Naive thymus-derived CD4-positive, alpha-beta T cell (primary cell): ENCODE data around the gene TCP11L1. TPM values are rescaled to one million over a fixed set of nuclear protein-coding genes. Genes with fewer than 3 reads are reported as not detected.
A peak's percentile ranks its signal among the peaks of the same experiment; 100 is the strongest.
"Not testable (repeated sequence)": the region's sequence is repeated elsewhere in the genome, so short reads cannot be mapped to it uniquely, and the experiment has no call there.

Experiments used
- ATAC-seq: fragments of 150-1000 bp; cut with Tn5 transposase; 2 replicates; pipeline ENCODE4 v1.10.0; 2021; ENCODE audit warnings: mild to moderate bottlenecking, moderate library complexity
- CTCF ChIA-PET: fragments of 350-600 bp; sonication (Branson Sonifier 250); formaldehyde crosslinking; loops from one replicate; lab custom pipeline; 2021; ENCODE audit warnings: antibody characterized with exemption; lab: Charles Lee
- POLR2A ChIA-PET: fragments of 350-600 bp; sonication (Branson Sonifier 250); formaldehyde crosslinking; loops from one replicate; lab custom pipeline; 2021; ENCODE audit warnings: antibody characterized with exemption, inconsistent platforms; lab: Charles Lee
- DNase-seq, 9 donors: peaks; one replicate each; pipeline versions ENCODE4 v3.0.0 to v3.0.0-alpha.2; 2020 to 2022; ENCODE audit warnings: mixed read lengths in 1 of 9
- H3K27ac ChIP-seq: one replicate; pipeline ENCODE4 v1.7.0; 2013; ENCODE audit warnings: mild to moderate bottlenecking, low read depth, low read length, moderate library complexity
- H3K27me3 ChIP-seq, 2 donors: one replicate each; pipeline ENCODE4 v1.7.0; 2013; ENCODE audit warnings: low read length in 2 of 2, mild to moderate bottlenecking in 2 of 2, moderate library complexity in 2 of 2; ENCODE audit not compliant: control insufficient read depth in 2 of 2, insufficient read depth in 2 of 2
- H3K36me3 ChIP-seq, 3 experiments: 1 replicate in 2 of 3; 2 replicates in 1 of 3; pipeline ENCODE4 v1.7.0; 2013; ENCODE audit warnings: low read length in 3 of 3, mild to moderate bottlenecking in 3 of 3, moderate library complexity in 1 of 3; ENCODE audit not compliant: insufficient read depth in 3 of 3, control insufficient read depth in 2 of 3
- H3K4me1 ChIP-seq, 2 donors: one replicate each; pipeline ENCODE4 v1.7.0; 2013; ENCODE audit warnings: low read length in 2 of 2, mild to moderate bottlenecking in 2 of 2, moderate library complexity in 1 of 2; ENCODE audit not compliant: control insufficient read depth in 2 of 2, insufficient read depth in 2 of 2
- H3K4me3 ChIP-seq: 2 replicates; pipeline ENCODE4 v1.7.0; 2013; ENCODE audit warnings: mild to moderate bottlenecking, low read length
- H3K9me3 ChIP-seq, 3 experiments: 1 replicate in 2 of 3; 2 replicates in 1 of 3; pipeline ENCODE4 v1.7.0; 2013; ENCODE audit warnings: low read length in 3 of 3; ENCODE audit not compliant: control insufficient read depth in 2 of 3
- H3K27ac Mint-ChIP-seq, 9 donors: one replicate each; pipeline ENCODE4 v1.8.0; 2020 to 2022; ENCODE audit warnings: mixed read lengths in 9 of 9, mild to moderate bottlenecking in 8 of 9, moderate library complexity in 5 of 9, inconsistent platforms in 2 of 9
- H3K27me3 Mint-ChIP-seq, 5 donors: one replicate each; pipeline ENCODE4 v1.8.0; 2021 to 2022; ENCODE audit warnings: mixed read lengths in 5 of 5, mild to moderate bottlenecking in 1 of 5
- H3K36me3 Mint-ChIP-seq, 5 donors: one replicate each; pipeline ENCODE4 v1.8.0; 2020 to 2022; ENCODE audit warnings: mixed read lengths in 5 of 5, mild to moderate bottlenecking in 3 of 5, inconsistent platforms in 1 of 5
- H3K4me1 Mint-ChIP-seq, 7 donors: one replicate each; pipeline ENCODE4 v1.8.0; 2020 to 2022; ENCODE audit warnings: mixed read lengths in 7 of 7, mild to moderate bottlenecking in 3 of 7, inconsistent platforms in 1 of 7
- H3K4me3 Mint-ChIP-seq, 10 donors: one replicate each; pipeline ENCODE4 v1.8.0; 2020 to 2022; ENCODE audit warnings: mild to moderate bottlenecking in 10 of 10, mixed read lengths in 10 of 10, moderate library complexity in 6 of 10, inconsistent platforms in 2 of 10
- H3K9me3 Mint-ChIP-seq, 11 donors: one replicate each; pipeline ENCODE4 v1.8.0; 2020 to 2022; ENCODE audit warnings: mixed read lengths in 11 of 11, mild to moderate bottlenecking in 4 of 11, inconsistent platforms in 1 of 11, moderate library complexity in 1 of 11
- intact Hi-C, 2 donors: fragments of 100-400 bp; cut with micrococcal nuclease; formaldehyde crosslinking; loops; one replicate each; pipeline ENCODE4 v1.15.1; 2023
- polyA plus RNA-seq, 2 donors: library from polyadenylated mRNA; unstranded; fragments of 300-500 nt; fragmentation: Illumina TruSeq; gene quantifications; one replicate each; pipeline ENCODE4 v1.2.3, GENCODE V29; 2021
- total RNA-seq, 6 experiments: library from RNA in 5 of 6; stranded (reverse) in 5 of 6; gene quantifications; 1 replicate in 5 of 6; 2 replicates in 1 of 6; pipeline ENCODE4 v1.2.3 and lab custom pipeline; 2021 to 2026

TCP11L1 gene
- total and polyA plus RNA-seq, 7 experiments from 2014 or later = 1.8 to 17.1 (median 11.9) TPM

GRCh38 chr11:33029218-33029617 lies 10.2 kb upstream of the TCP11L1 start:
- ATAC-seq, POLR2A ChIA-PET, H3K9me3 ChIP-seq, H3K27ac Mint-ChIP-seq, H3K9me3 Mint-ChIP-seq, H3K4me3 ChIP-seq, DNase-seq, H3K4me1 ChIP-seq, H3K36me3 ChIP-seq, H3K27me3 ChIP-seq, H3K4me1 Mint-ChIP-seq, H3K27ac ChIP-seq, H3K4me3 Mint-ChIP-seq, intact Hi-C loops: not testable (repeated sequence)
- H3K27me3 Mint-ChIP-seq = peaks cover 0 to 45% (median 0%) of the 10 kb centered on the region in 5 donors
- CTCF ChIA-PET = interaction anchor here (2.0 kb wide), 1 partner anchor 37 kb away, joined by 5 read pairs; no protein-coding TSS in a partner anchor
- H3K36me3 Mint-ChIP-seq = peaks cover 0 to 27% (median 5%) of the 10 kb centered on the region in 5 donors

DNA sequence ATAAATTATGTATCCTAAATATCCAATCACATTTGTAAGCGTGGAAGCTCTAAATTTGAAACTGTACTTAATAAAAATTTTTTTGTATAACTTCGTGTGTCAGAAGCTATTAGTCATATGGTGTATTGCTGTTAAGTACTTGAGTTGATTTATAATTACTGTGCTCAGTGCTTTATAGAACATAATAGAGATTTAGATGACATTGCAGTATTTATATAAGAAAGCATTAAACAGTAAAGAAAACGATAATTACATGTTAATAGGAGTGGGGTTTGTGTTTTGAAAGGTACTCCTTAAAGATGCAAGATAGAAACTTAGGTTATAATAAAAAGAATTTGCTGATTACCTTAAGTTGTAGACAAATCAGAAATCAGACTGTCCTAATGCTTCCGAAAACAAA lies 5.9 kb upstream of the TCP11L1 start:
- Histone ChIP-seq H3K4me3 (no peak overlapping the region), H3K27ac (no peak overlapping the region), H3K27me3 (no peaks in the 10 kb centered on the region), H3K9me3 (no peaks in the 10 kb centered on the region), H3K4me1 (no peaks in the 10 kb centered on the region), H3K36me3 (peaks cover 0 to 4% (median 0%) of the 10 kb centered on the region in 3 experiments)
- DNase-seq (no peak), ATAC-seq (no peak)
- Mint-ChIP-seq H3K27ac (no peak overlapping the region), H3K4me1 (peaks cover 0 to 3% (median 0%) of the 10 kb centered on the region in 7 donors), H3K36me3 (peaks cover 0 to 18% (median 5%) of the 10 kb centered on the region in 5 donors), H3K4me3 (no peak overlapping the region), H3K9me3 (no peaks in the 10 kb centered on the region), H3K27me3 (peaks cover 0 to 43% (median 0%) of the 10 kb centered on the region in 5 donors)
- ChIA-PET CTCF (interaction anchor here (0.6 kb wide), 1 partner anchor 45 kb away, joined by 7 read pairs; no protein-coding TSS in a partner anchor), POLR2A (interaction anchor here (0.6 to 4.1 kb wide), 4 partner anchors 10 to 30 kb away, joined by 3 to 16 read pairs (median 6); no protein-coding TSS in a partner anchor)
- intact Hi-C loops = loop anchor here in 1 of 2 donors (10.0 kb wide), 1 partner anchor 671 kb away; the partner anchor contains the start of gene C11orf91

DNA sequence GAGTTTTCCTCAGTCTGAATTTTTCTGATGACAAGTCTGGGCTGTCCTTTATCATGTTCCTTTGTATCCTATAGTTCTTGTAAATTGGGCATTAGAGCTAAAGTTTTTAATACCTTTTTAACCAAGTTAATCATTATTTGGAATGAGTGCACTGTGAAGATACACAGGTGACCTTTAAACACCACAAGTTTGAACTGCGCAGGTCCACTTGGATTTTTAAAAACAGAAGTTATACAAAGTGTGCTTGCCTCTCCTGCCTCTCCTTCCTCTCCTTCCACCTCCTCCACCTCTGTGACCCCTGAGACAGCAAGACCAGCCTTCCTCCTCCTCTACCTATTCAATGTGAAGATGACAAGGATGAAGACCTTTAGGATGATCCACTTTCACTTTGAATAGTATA lies 4.4 kb upstream of the TCP11L1 start:
- peaks cover 0 to 9% (median 4%) of the 10 kb centered on the region in 3 experiments for H3K36me3 ChIP-seq
- no peaks in the 10 kb centered on the region for H3K27me3 ChIP-seq
- H3K36me3 Mint-ChIP-seq = peaks cover 0 to 18% (median 5%) of the 10 kb centered on the region in 5 donors
- no peak overlapping the region for H3K4me3 Mint-ChIP-seq
- POLR2A ChIA-PET = no interaction called here
- CTCF ChIA-PET = no interaction called here
- no peak overlapping the region for H3K27ac ChIP-seq
- no peaks in the 10 kb centered on the region for H3K9me3 Mint-ChIP-seq
- intact Hi-C loops = loop anchor here (5.0 to 10.0 kb wide), 3 partner anchors 33 to 670 kb away; partner anchors contain the start of genes C11orf91 (in 1 of the 2) and HIPK3 (in 1 of the 2)
- no peaks in the 10 kb centered on the region for H3K9me3 ChIP-seq
- H3K4me1 ChIP-seq = no peaks in the 10 kb centered on the region
- DNase-seq (no peak), ATAC-seq (no peak)
- H3K27ac Mint-ChIP-seq = no peak overlapping the region
- H3K4me1 Mint-ChIP-seq = peaks cover 0 to 6% (median 0%) of the 10 kb centered on the region in 7 donors
- H3K4me3 ChIP-seq = no peak overlapping the region
- H3K27me3 Mint-ChIP-seq = peaks cover 0 to 40% (median 0%) of the 10 kb centered on the region in 5 donors

- peak overlapping the region; percentile 77 to 97 (median 92) for H3K4me3 Mint-ChIP-seq
- peaks cover 0 to 17% (median 13%) of the 10 kb centered on the region in 7 donors for H3K4me1 Mint-ChIP-seq
- H3K27me3 ChIP-seq = no peaks in the 10 kb centered on the region
- no peaks in the 10 kb centered on the region for H3K9me3 ChIP-seq
- peaks cover 3 to 9% of the 10 kb centered on the region in 2 donors for H3K4me1 ChIP-seq
- no peaks in the 10 kb centered on the region for H3K36me3 Mint-ChIP-seq
- intact Hi-C loops = no loop called here
- POLR2A ChIA-PET = interaction anchor here (1.0 to 3.1 kb wide), 10 partner anchors 8 to 79 kb away, joined by 3 to 19 read pairs (median 8); partner anchors contain the start of gene DEPDC7
- H3K4me3 ChIP-seq = peak overlapping the region; percentile 100
- no peaks in the 10 kb centered on the region for H3K9me3 Mint-ChIP-seq
- peak overlapping the region; percentile 57 to 91 (median 82) for H3K27ac Mint-ChIP-seq
- peak in 6 of 9 donors; percentile 24 to 65 (median 32) for DNase-seq
- H3K27ac ChIP-seq = peak overlapping the region; percentile 82
- CTCF ChIA-PET = interaction anchor here (1.8 to 2.2 kb wide), 2 partner anchors 29 to 81 kb away, joined by 6 to 10 read pairs; no protein-coding TSS in a partner anchor
- ATAC-seq = peak; percentile 40
- peaks cover 0 to 12% (median 0%) of the 10 kb centered on the region in 3 experiments for H3K36me3 ChIP-seq
- peaks cover 0 to 12% (median 0%) of the 10 kb centered on the region in 5 donors for H3K27me3 Mint-ChIP-seq
Observed at GRCh38 chr11:33040033-33040861, 875 bp downstream of the TCP11L1 start.

DNA sequence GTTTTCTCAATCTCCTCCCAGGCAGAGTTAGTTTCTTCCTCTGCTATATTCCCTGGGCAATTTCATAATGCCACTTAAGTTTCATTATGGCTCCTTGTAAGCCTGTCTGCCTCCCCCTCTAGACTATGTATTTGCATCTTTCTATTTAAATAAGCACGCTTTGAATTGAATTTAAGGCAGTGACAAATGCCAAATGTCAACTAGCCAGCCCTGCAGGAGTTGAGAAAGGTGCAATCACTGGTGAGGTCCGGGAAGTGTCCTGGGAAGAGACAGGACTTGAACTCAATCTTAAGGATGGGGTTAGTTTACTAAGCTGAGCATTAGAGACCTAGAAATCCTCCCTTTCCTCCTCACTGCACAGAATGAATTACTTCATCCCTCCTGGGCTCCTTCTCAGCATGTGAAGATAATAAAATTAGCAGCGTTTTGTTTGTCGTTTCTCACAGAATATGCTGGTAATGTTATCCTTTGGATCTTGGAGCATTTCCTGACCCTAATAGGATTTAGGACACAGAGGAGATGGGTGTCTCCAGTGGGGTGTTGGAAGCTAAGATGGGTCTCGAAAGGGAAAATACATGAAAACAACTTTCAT lies 1.6 kb downstream of the TCP11L1 start:
- CTCF ChIA-PET = no interaction called here
- intact Hi-C loops = no loop called here
- no peak overlapping the region for H3K4me3 ChIP-seq

DNA sequence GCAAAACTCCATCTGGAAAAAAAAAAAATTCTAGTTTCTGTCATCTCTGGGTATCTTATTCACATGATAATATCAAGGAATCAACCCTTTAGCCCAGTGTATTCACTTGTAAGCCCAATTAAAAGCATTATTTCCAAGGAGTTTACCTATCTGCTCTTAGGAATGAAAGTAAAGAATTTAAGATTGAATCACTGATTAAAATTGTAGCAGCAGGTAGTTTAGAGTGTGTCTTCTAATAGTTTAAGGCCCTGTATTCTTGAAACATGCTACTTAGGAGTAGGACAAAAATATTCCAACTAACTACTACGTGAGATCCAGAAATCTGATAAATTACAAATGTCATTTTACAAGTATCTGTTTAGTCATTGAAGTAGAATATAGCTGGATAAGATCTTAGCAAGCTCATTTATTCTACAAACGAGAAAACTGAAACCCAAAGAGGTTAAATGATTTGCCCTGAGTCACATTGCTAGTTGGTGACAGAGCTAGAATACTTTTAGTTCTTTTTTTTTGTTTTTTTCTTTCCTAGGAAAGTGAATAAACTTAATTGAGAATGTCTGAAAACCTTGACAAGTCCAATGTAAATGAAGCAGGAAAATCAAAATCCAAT lies 4.0 kb downstream of the TCP11L1 start:
- intact Hi-C loops = no loop called here

More for the DNA sequence above, 1.6 kb downstream of the TCP11L1 start:
- no peaks in the 10 kb centered on the region for H3K27me3 ChIP-seq
- peaks cover 0 to 7% (median 0%) of the 10 kb centered on the region in 5 donors for H3K27me3 Mint-ChIP-seq
- ATAC-seq (no peak), DNase-seq (no peak)
- peaks cover 3 to 9% of the 10 kb centered on the region in 2 donors for H3K4me1 ChIP-seq
- H3K9me3 Mint-ChIP-seq = no peaks in the 10 kb centered on the region
- no peak overlapping the region for H3K27ac ChIP-seq
- H3K4me1 Mint-ChIP-seq = peaks cover 0 to 17% (median 13%) of the 10 kb centered on the region in 7 donors
- peaks cover 0 to 12% (median 0%) of the 10 kb centered on the region in 3 experiments for H3K36me3 ChIP-seq
- POLR2A ChIA-PET = interaction anchor here (1.5 to 2.1 kb wide), 2 partner anchors 10 to 29 kb away, joined by 5 to 15 read pairs; no protein-coding TSS in a partner anchor
- H3K9me3 ChIP-seq = no peaks in the 10 kb centered on the region
- H3K27ac Mint-ChIP-seq = peak overlapping the region in 7 of 9 donors; percentile 57 to 91 (median 82)
- H3K4me3 Mint-ChIP-seq = peak overlapping the region; percentile 77 to 97 (median 92)
- H3K36me3 Mint-ChIP-seq = peaks cover 0 to 6% (median 0%) of the 10 kb centered on the region in 5 donors

More for the DNA sequence above, 4.0 kb downstream of the TCP11L1 start:
- Histone ChIP-seq H3K27me3 (no peaks in the 10 kb centered on the region), H3K36me3 (peaks cover 0 to 12% (median 0%) of the 10 kb centered on the region in 3 experiments), H3K4me1 (peaks cover 3 to 9% of the 10 kb centered on the region in 2 donors), H3K27ac (no peak overlapping the region), H3K9me3 (no peaks in the 10 kb centered on the region), H3K4me3 (no peak overlapping the region)
- ChIA-PET POLR2A (interaction anchor here (0.7 to 0.9 kb wide), 2 partner anchors 12 to 213 kb away, joined by 3 read pairs; no protein-coding TSS in a partner anchor), CTCF (interaction anchor here (0.9 kb wide), 1 partner anchor 18 kb away, joined by 4 read pairs; no protein-coding TSS in a partner anchor)
- H3K36me3 Mint-ChIP-seq = peaks cover 4 to 21% (median 9%) of the 10 kb centered on the region in 5 donors
- H3K9me3 Mint-ChIP-seq = no peaks in the 10 kb centered on the region
- H3K27me3 Mint-ChIP-seq = no peaks in the 10 kb centered on the region
- DNase-seq (no peak), ATAC-seq (no peak)
- H3K4me1 Mint-ChIP-seq = peaks cover 0 to 17% (median 13%) of the 10 kb centered on the region in 7 donors
- H3K27ac Mint-ChIP-seq = peak overlapping the region in 1 of 9 donors; percentile 23
- H3K4me3 Mint-ChIP-seq = no peak overlapping the region
